ENCODE results near the gene KCNH1.

DNA sequence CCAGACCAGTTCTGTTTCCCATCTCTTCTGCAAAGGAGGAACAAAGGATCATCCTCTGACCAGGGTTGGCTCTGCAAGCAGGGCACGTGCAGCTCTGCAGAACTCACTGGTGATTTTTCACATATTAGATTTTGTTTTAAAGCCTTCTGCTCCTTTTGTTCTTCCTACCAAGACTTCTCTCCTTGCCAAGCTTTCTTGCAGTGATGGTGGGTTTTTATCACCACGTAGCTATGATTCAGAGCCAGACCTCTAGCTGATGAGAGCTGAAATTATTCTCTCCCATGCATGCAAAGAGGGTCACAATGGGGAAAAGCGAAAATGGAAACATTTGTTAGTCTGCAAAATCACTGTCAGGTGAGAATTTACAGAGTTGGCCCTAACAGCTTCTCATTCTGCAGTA lies 225.2 kb downstream of the KCNH1 start:
- TF ChIP-seq POLR2A (IDR thresholded peaks at IDR 0.05), result no peak
- TF ChIP-seq, protein P1, sequence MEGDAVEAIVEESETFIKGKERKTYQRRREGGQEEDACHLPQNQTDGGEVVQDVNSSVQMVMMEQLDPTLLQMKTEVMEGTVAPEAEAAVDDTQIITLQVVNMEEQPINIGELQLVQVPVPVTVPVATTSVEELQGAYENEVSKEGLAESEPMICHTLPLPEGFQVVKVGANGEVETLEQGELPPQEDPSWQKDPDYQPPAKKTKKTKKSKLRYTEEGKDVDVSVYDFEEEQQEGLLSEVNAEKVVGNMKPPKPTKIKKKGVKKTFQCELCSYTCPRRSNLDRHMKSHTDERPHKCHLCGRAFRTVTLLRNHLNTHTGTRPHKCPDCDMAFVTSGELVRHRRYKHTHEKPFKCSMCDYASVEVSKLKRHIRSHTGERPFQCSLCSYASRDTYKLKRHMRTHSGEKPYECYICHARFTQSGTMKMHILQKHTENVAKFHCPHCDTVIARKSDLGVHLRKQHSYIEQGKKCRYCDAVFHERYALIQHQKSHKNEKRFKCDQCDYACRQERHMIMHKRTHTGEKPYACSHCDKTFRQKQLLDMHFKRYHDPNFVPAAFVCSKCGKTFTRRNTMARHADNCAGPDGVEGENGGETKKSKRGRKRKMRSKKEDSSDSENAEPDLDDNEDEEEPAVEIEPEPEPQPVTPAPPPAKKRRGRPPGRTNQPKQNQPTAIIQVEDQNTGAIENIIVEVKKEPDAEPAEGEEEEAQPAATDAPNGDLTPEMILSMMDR (IDR thresholded peaks at IDR 0.05), result no peak

Data from testis (tissue), 2 donors.